GM21360 (cell line): Measurements from ENCODE around the gene ABHD12.

Experiments used
- ATAC-seq: cut with Tn5 transposase; IDR thresholded peaks from one replicate; pipeline ENCODE4 v1.9.1; 2021; ENCODE audit warnings: mild to moderate bottlenecking, moderate library complexity; ENCODE audit not compliant: unreplicated experiment

ABHD12 gene

GRCh38 chr20:25293507-25293906 lies 97.1 kb downstream of the ABHD12 start:
- no peak for ATAC-seq

GRCh38 chr20:25292176-25292891 lies 98.3 kb downstream of the ABHD12 start:
- ATAC-seq = no peak

- ATAC-seq = no peak
These were observed 99.1 kb downstream of the ABHD12 start for GRCh38 chr20:25291432-25292133.

- no peak for ATAC-seq
These were observed 99.8 kb downstream of the ABHD12 start for GRCh38 chr20:25290646-25291431.

GRCh38 chr20:25289886-25290597 lies 100.6 kb downstream of the ABHD12 start:
- ATAC-seq = no peak

- peak; percentile 90 for ATAC-seq
These were observed 102.1 kb downstream of the ABHD12 start for GRCh38 chr20:25288291-25289181.

GRCh38 chr20:25287631-25288290 lies 102.9 kb downstream of the ABHD12 start:
- ATAC-seq = no peak

GRCh38 chr20:25286917-25287316 lies 103.7 kb downstream of the ABHD12 start:
- no peak for ATAC-seq

- ATAC-seq = no peak
These were observed 104.5 kb downstream of the ABHD12 start for GRCh38 chr20:25285856-25286798.

GRCh38 chr20:25285091-25285647 lies 105.5 kb downstream of the ABHD12 start:
- no peak for ATAC-seq

- no peak for ATAC-seq
These were observed 106.5 kb downstream of the ABHD12 start for GRCh38 chr20:25284131-25284601.

- no peak for ATAC-seq
These were observed 107.2 kb downstream of the ABHD12 start for GRCh38 chr20:25283221-25283951.

- ATAC-seq = no peak
These were observed 107.8 kb downstream of the ABHD12 start for GRCh38 chr20:25282796-25283195.

- no peak for ATAC-seq
These were observed 108.4 kb downstream of the ABHD12 start for GRCh38 chr20:25282034-25282781.

- no peak for ATAC-seq
These were observed 109.1 kb downstream of the ABHD12 start for GRCh38 chr20:25281541-25281991.
